NCI-H510A treated with DMSO at 0.1 percent for 48 hours (cell line): Measurements from ENCODE around the gene ZNF319.
A peak's percentile ranks its signal among the peaks of the same experiment; 100 is the strongest.
"Not testable (repeated sequence)": the region's sequence is repeated elsewhere in the genome, so short reads cannot be mapped to it uniquely, and the experiment has no call there.

Experiments used
- DNase-seq: peaks from one replicate; lab custom pipeline; 2025; lab: John Stamatoyannopoulos, UW

The ZNF319 gene

GRCh38 chr16:58021661-58022551 is 21.4 kb upstream of the ZNF319 start:
- DNase-seq, result no peak

- DNase-seq, result peak; percentile 11
These were observed 20.4 kb upstream of the ZNF319 start for GRCh38 chr16:58020628-58021521.

GRCh38 chr16:58019866-58020538 is 19.5 kb upstream of the ZNF319 start:
- no peak for DNase-seq

GRCh38 chr16:58018803-58019202 is 18.3 kb upstream of the ZNF319 start:
- DNase-seq, result no peak

- no peak for DNase-seq
These were observed 16.5 kb upstream of the ZNF319 start for GRCh38 chr16:58016840-58017446.

- no peak for DNase-seq
These were observed 12.9 kb upstream of the ZNF319 start for GRCh38 chr16:58013201-58013956.

GRCh38 chr16:58012481-58012880 is 12.0 kb upstream of the ZNF319 start:
- no peak for DNase-seq

- no peak for DNase-seq
These were observed 11.2 kb upstream of the ZNF319 start for GRCh38 chr16:58011652-58012051.

GRCh38 chr16:58010886-58011285 is 10.4 kb upstream of the ZNF319 start:
- DNase-seq, result no peak

- no peak for DNase-seq
These were observed 9.5 kb upstream of the ZNF319 start for GRCh38 chr16:58009856-58010416.

GRCh38 chr16:58004736-58005135 is 4.3 kb upstream of the ZNF319 start:
- DNase-seq, result not testable (repeated sequence)

- no peak for DNase-seq
These were observed 2.5 kb upstream of the ZNF319 start for GRCh38 chr16:58002936-58003335.

GRCh38 chr16:58002416-58002800 is 1.9 kb upstream of the ZNF319 start:
- DNase-seq, result no peak

- DNase-seq, result no peak
These were observed 1.4 kb upstream of the ZNF319 start for GRCh38 chr16:58001781-58002415.

- peak; percentile 53 for DNase-seq
These were observed 519 bp upstream of the ZNF319 start, which contains the start of gene USB1 for GRCh38 chr16:58000706-58001676. USB1 (plus strand) TSS chr16:58001407; CDS start chr16:58001484, 77 bp downstream.

GRCh38 chr16:57999366-57999970 is 1.0 kb downstream of the ZNF319 start:
- peak; percentile 4 for DNase-seq

GRCh38 chr16:57998992-57999365 is 1.5 kb downstream of the ZNF319 start:
- DNase-seq, result no peak

- DNase-seq, result peak; percentile 9
These were observed 2.0 kb downstream of the ZNF319 start for GRCh38 chr16:57998486-57998885.
